Activated CD8-positive, alpha-beta memory T cell treated with anti-CD3 and anti-CD28 coated beads for 1 hour (primary cell): ENCODE measurements around the gene NBEAL1.
A peak's percentile ranks its signal among the peaks of the same experiment; 100 is the strongest.
"Not testable (repeated sequence)": the region's sequence is repeated elsewhere in the genome, so short reads cannot be mapped to it uniquely, and the experiment has no call there.

Source experiments
- DNase-seq, 2 donors: peaks; one replicate each; pipeline ENCODE4 v3.0.0-alpha.2; 2020; ENCODE audit warnings: low read depth in 1 of 2; ENCODE audit errors: extremely low read depth in 1 of 2

Gene NBEAL1

GRCh38 chr2:203014456-203015199 is at the start of gene NBEAL1:
TSS of gene NBEAL1 (plus strand) at chr2:203014875. CDS start at chr2:203016385, 1,510 bp downstream.
- peak; percentile 94 to 95 for DNase-seq

GRCh38 chr2:202965810-202966460 is 48.7 kb upstream of the NBEAL1 start:
- no peak for DNase-seq

DNA sequence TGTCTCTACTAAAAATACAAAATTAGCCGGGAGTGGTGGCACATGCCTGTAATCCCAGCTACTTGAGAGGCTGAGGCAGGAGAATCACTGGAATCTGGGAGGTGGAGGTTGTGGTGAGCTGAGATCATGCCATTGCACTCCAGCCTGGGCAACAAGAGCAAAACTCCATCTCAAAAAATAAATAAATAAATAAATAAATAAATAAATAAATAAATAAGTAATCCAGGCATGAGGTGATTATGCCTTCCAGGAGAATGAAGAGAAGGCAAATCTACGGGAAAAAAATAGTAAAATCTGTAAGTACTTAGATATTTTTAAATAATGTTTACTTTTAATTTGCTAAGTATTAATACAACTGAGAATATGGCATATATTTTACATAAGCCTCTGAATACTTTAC is 45.3 kb upstream of the NBEAL1 start:
- not testable (repeated sequence) for DNase-seq

GRCh38 chr2:202976809-202977208 is 37.9 kb upstream of the NBEAL1 start:
- DNase-seq, result no peak

GRCh38 chr2:202982779-202983491 is 31.7 kb upstream of the NBEAL1 start:
- no peak for DNase-seq

DNA sequence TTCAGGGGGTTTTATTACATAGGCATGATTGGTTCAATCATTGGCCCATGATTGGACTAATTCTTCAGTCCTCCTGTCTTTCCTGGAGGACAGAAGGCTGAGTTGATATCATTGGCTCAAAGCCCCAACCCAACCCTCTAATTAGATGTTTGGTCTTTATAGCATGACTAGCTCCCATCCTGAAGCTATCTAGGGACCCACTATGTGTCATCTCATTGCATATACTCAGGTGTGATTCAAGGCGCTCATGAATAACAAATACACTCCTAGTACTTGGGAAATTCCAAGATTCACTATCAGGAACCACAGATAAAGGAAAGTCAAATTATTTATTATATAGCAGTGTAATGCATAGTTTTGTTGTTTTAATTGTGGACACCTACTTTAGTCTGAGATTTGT is 24.9 kb upstream of the NBEAL1 start:
- DNase-seq, result no peak

GRCh38 chr2:202990501-202990900 is 24.2 kb upstream of the NBEAL1 start:
- DNase-seq, result no peak

GRCh38 chr2:202997113-202997512 is 17.6 kb upstream of the NBEAL1 start:
- DNase-seq, result not testable (repeated sequence)

DNA sequence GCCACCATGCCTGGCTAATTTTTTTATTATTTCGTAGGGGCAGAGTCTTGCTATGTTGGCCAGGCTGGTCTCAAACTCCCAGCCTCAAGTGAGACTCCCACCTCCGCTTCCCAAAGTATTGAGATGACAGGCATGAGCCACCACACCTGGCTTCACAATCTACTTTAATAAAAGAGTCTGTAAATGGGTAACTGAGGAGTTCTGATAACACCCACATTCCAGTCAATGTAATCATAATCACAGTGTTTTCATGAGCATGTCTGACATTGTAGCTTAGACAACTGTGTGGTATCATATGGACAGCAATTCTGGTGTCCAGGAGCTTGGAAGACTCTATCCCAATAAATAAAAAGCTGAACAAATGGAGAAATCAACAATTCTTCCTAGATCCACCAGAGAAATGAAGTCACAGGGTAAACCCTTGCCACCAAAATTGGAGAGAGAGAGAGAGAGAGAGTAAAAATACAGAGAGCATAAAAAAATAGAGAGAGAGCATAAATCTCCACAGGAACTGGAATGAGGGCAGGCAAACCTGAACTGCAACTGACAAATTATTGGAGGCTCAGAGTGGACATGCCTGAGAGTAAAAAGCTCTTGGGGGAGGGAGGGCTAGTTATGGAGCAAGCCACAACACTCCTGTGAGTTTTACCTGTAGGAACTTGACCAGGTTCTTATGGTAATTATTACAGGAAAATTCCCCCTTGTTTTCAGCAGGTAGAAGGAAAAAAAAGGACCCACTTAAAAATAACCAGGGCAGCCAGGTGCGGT is 12.4 kb upstream of the NBEAL1 start:
- no peak for DNase-seq

GRCh38 chr2:203003716-203004115 is 11.0 kb upstream of the NBEAL1 start:
- no peak for DNase-seq

GRCh38 chr2:203016716-203017115 is 2.0 kb downstream of the NBEAL1 start:
- no peak for DNase-seq

- DNase-seq, result no peak
Observed at GRCh38 chr2:203018181-203018580, 3.5 kb downstream of the NBEAL1 start.

GRCh38 chr2:203019142-203019541 is 4.5 kb downstream of the NBEAL1 start:
- DNase-seq, result no peak

GRCh38 chr2:203021991-203022390 is 7.3 kb downstream of the NBEAL1 start:
- no peak for DNase-seq

GRCh38 chr2:203022751-203023150 is 8.1 kb downstream of the NBEAL1 start:
- no peak for DNase-seq

DNA sequence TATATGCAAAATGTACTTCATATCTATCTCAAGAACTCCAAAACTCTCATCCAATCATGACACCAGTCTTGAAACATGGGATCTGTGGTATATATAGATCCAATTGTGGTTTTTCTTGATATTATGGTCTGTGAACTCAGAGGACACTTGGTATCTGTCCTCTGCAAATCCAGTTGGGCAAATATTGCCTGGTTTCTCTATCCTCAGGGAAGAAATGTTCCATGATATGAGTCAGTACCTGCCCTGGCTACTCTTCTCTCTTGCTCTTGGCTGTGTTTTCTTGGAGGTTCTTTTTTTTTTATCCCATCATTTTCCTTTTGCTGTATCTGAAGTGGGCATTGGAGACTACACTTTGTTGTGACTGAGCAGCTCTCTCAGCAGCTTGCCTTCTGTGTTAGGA is 10.9 kb downstream of the NBEAL1 start:
- no peak for DNase-seq

- no peak for DNase-seq
Observed at GRCh38 chr2:203030545-203030944, 15.9 kb downstream of the NBEAL1 start.

GRCh38 chr2:203030991-203031390 is 16.3 kb downstream of the NBEAL1 start:
- DNase-seq, result no peak

- no peak for DNase-seq
Observed at GRCh38 chr2:203033395-203033794, 18.7 kb downstream of the NBEAL1 start.

GRCh38 chr2:203035879-203036470 is 21.3 kb downstream of the NBEAL1 start:
- DNase-seq, result no peak

GRCh38 chr2:203037026-203037425 is 22.4 kb downstream of the NBEAL1 start:
- no peak for DNase-seq
